ENCODE data around the gene CLMN. TPM values are rescaled to one million over a fixed set of nuclear protein-coding genes. Genes with fewer than 3 reads are reported as not detected.

CLMN gene
- total and polyA plus RNA-seq, 2 donors (not counting 3 experiments of a cell fraction or from before 2014, with no cell fraction given), result 0.72 to 9.6 TPM

DNA sequence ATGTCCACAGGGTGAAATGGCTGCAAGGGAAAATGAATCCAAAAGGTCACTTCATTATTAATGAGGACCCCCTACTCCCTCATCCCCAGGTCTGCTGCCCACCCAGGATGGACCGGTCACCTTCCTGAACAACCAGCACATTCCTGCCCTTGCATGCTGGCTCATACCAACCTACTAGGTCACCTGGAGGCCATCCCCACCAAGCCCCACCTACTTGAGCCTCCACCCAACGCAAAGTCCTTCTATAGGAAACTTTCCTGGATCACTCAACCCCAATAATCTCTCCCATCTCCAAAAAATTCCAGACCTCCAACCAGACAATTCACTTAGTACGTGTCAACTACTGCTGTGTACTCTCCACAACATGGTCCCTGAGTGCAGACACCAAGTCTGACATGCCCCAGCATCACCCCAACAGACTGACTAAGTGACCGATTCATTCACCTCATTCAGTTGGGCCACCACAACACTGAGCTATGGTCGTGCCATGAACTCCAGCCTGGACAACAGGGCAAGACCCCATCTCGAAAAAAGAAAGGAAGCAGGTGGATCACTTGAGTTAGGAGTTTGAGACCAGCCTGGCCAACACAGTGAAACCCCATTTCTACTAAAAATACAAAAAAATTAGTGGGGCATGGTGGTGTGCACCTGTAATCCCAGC, 18.1 kb downstream of the CLMN start:
- no TSS peak for BruUV-seq (replicated peaks)
- Histone ChIP-seq H3K9ac (replicated peaks; ENCODE audit: extremely low read depth, insufficient read depth, low read length) (no peak overlapping the region), H3K79me2 (ENCODE audit: control insufficient read depth, insufficient read depth, low read length) (no peaks in the 10 kb centered on the region), H3K36me3 (ENCODE audit: control insufficient read depth in 2 of 2, extremely low read depth in 1 of 2, insufficient read depth in 2 of 2, low read length in 2 of 2) (no peaks in the 10 kb centered on the region), H3K4me2 (ENCODE audit: insufficient read depth, low read length) (no peak overlapping the region), H4K20me1 (replicated peaks; ENCODE audit: control insufficient read depth, extremely low read depth, insufficient read depth, low read length) (no peaks in the 10 kb centered on the region), H3K27ac (ENCODE audit: insufficient read depth, low read depth, low read length) (no peak overlapping the region), H2AFZ (ENCODE audit: low read depth, low read length) (no peak overlapping the region), H3K9me3 (replicated peaks; ENCODE audit: control insufficient read depth, insufficient read depth, low read length) (no peaks in the 10 kb centered on the region), H3K9me1 (replicated peaks; ENCODE audit: control insufficient read depth, extremely low read depth, insufficient read depth, low read length) (no peaks in the 10 kb centered on the region), H3K27me3 (ENCODE audit: control insufficient read depth in 2 of 2, insufficient read depth in 2 of 2, low read length in 2 of 2) (no peaks in the 10 kb centered on the region), H3K4me1 (ENCODE audit: control insufficient read depth, extremely low read depth, insufficient read depth, low read length) (no peaks in the 10 kb centered on the region), H3K4me3 (replicated peaks in 1 of 3; ENCODE audit: insufficient read depth in 1 of 3, low read depth in 1 of 3, low read length in 3 of 3) (no peak overlapping the region)
- POLR2A ChIA-PET, result no interaction called here
- FAIRE-seq (no peak), DNase-seq (ENCODE audit: low read depth, low spot score) (no peak)
- intact Hi-C loops (cut with micrococcal nuclease) (no loop called here), dilution Hi-C loops (cut with MboI; ENCODE audit: extremely low pct_ligation_motif_present, low sequenced_read_pairs) (no loop called here)
- CTCF ChIA-PET, result no interaction called here
- TF ChIP-seq MYC (IDR thresholded peaks at IDR 0.05; ENCODE audit: low read depth, low read length), result no peak
- TF ChIP-seq, protein P1, sequence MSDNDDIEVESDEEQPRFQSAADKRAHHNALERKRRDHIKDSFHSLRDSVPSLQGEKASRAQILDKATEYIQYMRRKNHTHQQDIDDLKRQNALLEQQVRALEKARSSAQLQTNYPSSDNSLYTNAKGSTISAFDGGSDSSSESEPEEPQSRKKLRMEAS (IDR thresholded peaks at IDR 0.05; ENCODE audit: insufficient read depth, insufficient read length), result no peak
- TF ChIP-seq EZH2 (IDR thresholded peaks at IDR 0.05; ENCODE audit: borderline replicate concordance, low read depth, low read length, severe bottlenecking), result no peak
- TF ChIP-seq POLR2AphosphoS5 (IDR thresholded peaks at IDR 0.05; ENCODE audit: insufficient read depth, low read depth, low read length), result no peak
- TF ChIP-seq, protein P2, sequence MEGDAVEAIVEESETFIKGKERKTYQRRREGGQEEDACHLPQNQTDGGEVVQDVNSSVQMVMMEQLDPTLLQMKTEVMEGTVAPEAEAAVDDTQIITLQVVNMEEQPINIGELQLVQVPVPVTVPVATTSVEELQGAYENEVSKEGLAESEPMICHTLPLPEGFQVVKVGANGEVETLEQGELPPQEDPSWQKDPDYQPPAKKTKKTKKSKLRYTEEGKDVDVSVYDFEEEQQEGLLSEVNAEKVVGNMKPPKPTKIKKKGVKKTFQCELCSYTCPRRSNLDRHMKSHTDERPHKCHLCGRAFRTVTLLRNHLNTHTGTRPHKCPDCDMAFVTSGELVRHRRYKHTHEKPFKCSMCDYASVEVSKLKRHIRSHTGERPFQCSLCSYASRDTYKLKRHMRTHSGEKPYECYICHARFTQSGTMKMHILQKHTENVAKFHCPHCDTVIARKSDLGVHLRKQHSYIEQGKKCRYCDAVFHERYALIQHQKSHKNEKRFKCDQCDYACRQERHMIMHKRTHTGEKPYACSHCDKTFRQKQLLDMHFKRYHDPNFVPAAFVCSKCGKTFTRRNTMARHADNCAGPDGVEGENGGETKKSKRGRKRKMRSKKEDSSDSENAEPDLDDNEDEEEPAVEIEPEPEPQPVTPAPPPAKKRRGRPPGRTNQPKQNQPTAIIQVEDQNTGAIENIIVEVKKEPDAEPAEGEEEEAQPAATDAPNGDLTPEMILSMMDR (IDR thresholded peaks at IDR 0.05; ENCODE audit: extremely low read depth in 1 of 2, insufficient read depth in 1 of 2, low read depth in 1 of 2, low read length in 2 of 2), result no peak
- no peak for TF ChIP-seq JUN (IDR thresholded peaks at IDR 0.05; ENCODE audit: borderline replicate concordance, insufficient read depth, insufficient read length, low read depth)
- TF ChIP-seq POLR2A (IDR thresholded peaks at IDR 0.05; ENCODE audit: low read depth, low read length), result no peak
- TF ChIP-seq FOS (IDR thresholded peaks at IDR 0.05; ENCODE audit: borderline replicate concordance, insufficient read depth, low read length), result no peak
- no peak for TF ChIP-seq GATA2 (IDR thresholded peaks at IDR 0.05; ENCODE audit: insufficient read depth, insufficient read length, low read depth, low read length)
